Small intestine (tissue), 16 donors: ENCODE measurements around the gene NRAS. TPM values are rescaled to one million over a fixed set of nuclear protein-coding genes. Genes with fewer than 3 reads are reported as not detected.
A peak's percentile ranks its signal among the peaks of the same experiment; 100 is the strongest.

Experiments used
- DNase-seq, 2 donors: peaks; one replicate each; pipeline versions ENCODE4 v3.0.0 to v3.0.0-alpha.2; 2013
- FAIRE-seq: peaks from 2 replicates; lab custom pipeline; 2012; peaks lifted over from hg19 to GRCh38; lab: Jason Lieb, UNC
- H3K27ac ChIP-seq, 3 donors: one replicate each; pipeline ENCODE4 v1.5.1; 2013; ENCODE audit warnings: low read length in 2 of 3, mild to moderate bottlenecking in 2 of 3, control low read depth in 1 of 3, inconsistent platforms in 1 of 3, low read depth in 1 of 3, moderate library complexity in 1 of 3
- H3K27me3 ChIP-seq, 3 donors: one replicate each; pipeline ENCODE4 v1.6.1; 2013; ENCODE audit warnings: low read length in 3 of 3, inconsistent platforms in 1 of 3; ENCODE audit not compliant: control insufficient read depth in 3 of 3, insufficient read depth in 3 of 3
- H3K36me3 ChIP-seq, 3 donors: one replicate each; pipeline ENCODE4 v1.6.1; 2013; ENCODE audit warnings: low read length in 3 of 3, inconsistent platforms in 1 of 3, low read depth in 1 of 3, mild to moderate bottlenecking in 1 of 3, moderate library complexity in 1 of 3; ENCODE audit not compliant: control insufficient read depth in 3 of 3, insufficient read depth in 2 of 3
- H3K4me1 ChIP-seq, 3 donors: one replicate each; pipeline ENCODE4 v1.6.1; 2013; ENCODE audit warnings: low read length in 2 of 3, inconsistent platforms in 1 of 3, low read depth in 1 of 3, mild to moderate bottlenecking in 1 of 3, moderate library complexity in 1 of 3; ENCODE audit not compliant: control insufficient read depth in 3 of 3, insufficient read depth in 2 of 3
- H3K4me3 ChIP-seq, 3 donors: one replicate each; pipeline ENCODE4 v1.5.1; 2013; ENCODE audit warnings: low read length in 3 of 3, control low read depth in 1 of 3, inconsistent platforms in 1 of 3, low read depth in 1 of 3, mild to moderate bottlenecking in 1 of 3, moderate library complexity in 1 of 3
- H3K9me3 ChIP-seq, 2 donors: one replicate each; pipeline ENCODE4 v1.6.1; 2013; ENCODE audit warnings: low read depth in 1 of 2, low read length in 1 of 2; ENCODE audit not compliant: control insufficient read depth in 2 of 2, insufficient read depth in 1 of 2
- WGBS, 3 donors: extraction: QIAGEN DNeasy Blood & Tissue Kit; methylation state at CpG; one replicate each; pipeline ENCODE4 v1.1.7; 2013; 5-methylcytosine and 5-hydroxymethylcytosine counted together
- long read RNA-seq, 10 donors: transcript quantifications; one replicate each; lab custom pipeline, GENCODE V29; 2026
- polyA plus RNA-seq, 4 donors: library from polyadenylated mRNA; stranded (reverse) in 3 of 4; unstranded in 1 of 4; fragments of 200-250 nt in 3 of 4; fragments of 120-200 nt in 1 of 4; gene quantifications; one replicate each; pipeline versions ENCODE4 v1.2.1 to v1.2.3, GENCODE V29; 2013
- donor health status: healthy with polysubstance abuse.
- donor health status: control.
- donor health status: control.
- donor health status: Bipolar disorder and iron deficiency.
- donor health status: healthy.

Gene NRAS
- polyA plus RNA-seq = 10 to 100 TPM; 19.7 to 62.5 (median 21.3) TPM
- long read RNA-seq, donor 1 = 0 reads
- long read RNA-seq, donor 2, full-length matches to known transcripts = 21 of 31 reads
- long read RNA-seq, donor 2, partial matches to known transcripts = 10 of 31 reads
- long read RNA-seq, donor 2, other reads (novel, unspliced or antisense) = 0 of 31 reads
- long read RNA-seq, donor 3, full-length matches to known transcripts = 26 of 26 reads
- long read RNA-seq, donor 3, partial matches to known transcripts = 0 of 26 reads
- long read RNA-seq, donor 3, other reads (novel, unspliced or antisense) = 0 of 26 reads
- long read RNA-seq, donor 4, full-length matches to known transcripts = 4 of 4 reads
- long read RNA-seq, donor 4, partial matches to known transcripts = 0 of 4 reads
- long read RNA-seq, donor 4, other reads (novel, unspliced or antisense) = 0 of 4 reads
- long read RNA-seq, donor 5, full-length matches to known transcripts = 13 of 13 reads
- long read RNA-seq, donor 5, partial matches to known transcripts = 0 of 13 reads
- long read RNA-seq, donor 5, other reads (novel, unspliced or antisense) = 0 of 13 reads
- long read RNA-seq, donor 6, full-length matches to known transcripts = 32 of 32 reads
- long read RNA-seq, donor 6, partial matches to known transcripts = 0 of 32 reads
- long read RNA-seq, donor 6, other reads (novel, unspliced or antisense) = 0 of 32 reads
- long read RNA-seq, donor 7 = 0 reads
- long read RNA-seq, donor 8, full-length matches to known transcripts = 7 of 7 reads
- long read RNA-seq, donor 8, partial matches to known transcripts = 0 of 7 reads
- long read RNA-seq, donor 8, other reads (novel, unspliced or antisense) = 0 of 7 reads
- long read RNA-seq, donor 9, full-length matches to known transcripts = 7 of 22 reads
- long read RNA-seq, donor 9, partial matches to known transcripts = 15 of 22 reads
- long read RNA-seq, donor 9, other reads (novel, unspliced or antisense) = 0 of 22 reads
- long read RNA-seq, donor 10, full-length matches to known transcripts = 45 of 63 reads
- long read RNA-seq, donor 10, partial matches to known transcripts = 18 of 63 reads
- long read RNA-seq, donor 10, other reads (novel, unspliced or antisense) = 0 of 63 reads

DNA sequence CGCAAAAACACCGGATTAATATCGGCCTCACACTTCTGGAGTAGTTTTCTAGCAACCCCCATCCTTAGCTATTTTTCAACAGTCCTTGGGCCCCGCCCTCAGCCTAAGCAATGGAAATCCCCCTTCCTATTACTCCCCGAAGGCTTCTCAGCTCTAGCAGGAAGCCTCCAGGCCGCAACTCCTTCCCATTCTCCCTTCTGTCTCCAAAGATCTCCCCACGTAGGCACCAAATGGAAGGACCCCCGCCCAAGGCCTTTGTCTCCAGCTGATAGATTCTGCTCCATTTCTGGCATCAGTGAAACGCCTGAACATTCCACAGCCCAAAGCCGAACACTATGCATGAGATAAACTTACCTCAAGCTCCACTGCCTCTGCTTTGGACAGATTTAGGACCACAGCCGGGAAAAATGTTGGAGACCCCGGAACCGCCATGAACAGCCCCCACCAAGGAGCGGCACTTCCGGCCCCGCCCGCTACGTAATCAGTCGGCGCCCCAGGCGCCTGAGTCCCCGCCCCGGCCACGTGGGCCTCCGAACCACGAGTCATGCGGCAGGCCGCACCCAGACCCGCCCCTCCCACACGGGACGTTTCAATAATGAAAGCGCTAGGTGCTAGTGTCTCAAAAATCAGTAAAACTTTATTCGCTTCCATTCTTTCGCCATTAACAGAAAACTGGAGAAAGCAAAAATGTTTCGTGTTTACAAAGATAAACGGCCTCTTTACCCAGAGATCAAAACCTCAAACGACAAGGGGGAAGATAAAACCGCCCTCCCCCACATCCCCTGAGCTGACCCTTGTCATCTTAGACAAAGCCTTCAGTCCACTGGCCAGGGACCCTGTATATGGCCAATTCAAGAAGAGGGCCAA is at the start of gene NRAS:
Gene NRAS, minus strand, starts transcription at position 468 of the 867 bp plus-strand sequence. CDS start 611 bp downstream, outside the sequence.
- Histone ChIP-seq H3K4me1 (peaks cover 2 to 30% (median 7%) of the 10 kb centered on the region in 3 donors), H3K4me3 (peak within 1 kb of the TSS; percentile 85 to 94 (median 86)), H3K27ac (peak within 1 kb of the TSS; percentile 84 to 99 (median 97)), H3K36me3 (peaks cover 15 to 24% (median 16%) of the 10 kb centered on the region in 3 donors), H3K27me3 (no peaks in the 10 kb centered on the region), H3K9me3 (no peaks in the 10 kb centered on the region)
- 0 to 1% (median 1%) methylated on average over 38 of the region's 38 CpGs for WGBS, 3 donors
- FAIRE-seq = no peak
- peak; percentile 93 to 98 for DNase-seq

DNA sequence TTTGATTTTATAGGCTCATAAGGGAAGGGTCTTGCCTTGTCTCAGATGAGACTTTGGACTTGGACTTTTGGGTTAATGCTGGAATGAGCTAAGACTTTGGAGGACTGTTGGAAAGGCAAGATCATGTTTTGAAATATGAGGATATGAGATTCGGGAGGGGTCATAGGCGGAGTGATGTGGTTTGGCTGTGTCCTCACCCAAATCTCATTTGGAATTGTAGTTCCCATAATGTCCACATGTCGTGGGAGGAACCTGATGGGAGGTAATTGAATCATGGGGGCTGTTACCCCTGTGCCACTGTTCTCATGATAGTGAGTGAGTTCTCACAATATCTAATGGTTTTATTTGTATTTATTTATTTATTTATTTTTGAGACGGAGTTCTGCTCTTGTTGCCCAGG is 48.1 kb upstream of the NRAS start:
- WGBS, 3 donors = 88 to 95% (median 89%) methylated on average over 4 of the region's 4 CpGs
- Histone ChIP-seq H3K27me3 (no peaks in the 10 kb centered on the region), H3K27ac (no peak overlapping the region), H3K9me3 (peaks cover 0 to 7% of the 10 kb centered on the region in 2 donors), H3K4me1 (no peaks in the 10 kb centered on the region), H3K4me3 (no peak overlapping the region), H3K36me3 (no peaks in the 10 kb centered on the region)
- no peak for FAIRE-seq
- DNase-seq = no peak

DNA sequence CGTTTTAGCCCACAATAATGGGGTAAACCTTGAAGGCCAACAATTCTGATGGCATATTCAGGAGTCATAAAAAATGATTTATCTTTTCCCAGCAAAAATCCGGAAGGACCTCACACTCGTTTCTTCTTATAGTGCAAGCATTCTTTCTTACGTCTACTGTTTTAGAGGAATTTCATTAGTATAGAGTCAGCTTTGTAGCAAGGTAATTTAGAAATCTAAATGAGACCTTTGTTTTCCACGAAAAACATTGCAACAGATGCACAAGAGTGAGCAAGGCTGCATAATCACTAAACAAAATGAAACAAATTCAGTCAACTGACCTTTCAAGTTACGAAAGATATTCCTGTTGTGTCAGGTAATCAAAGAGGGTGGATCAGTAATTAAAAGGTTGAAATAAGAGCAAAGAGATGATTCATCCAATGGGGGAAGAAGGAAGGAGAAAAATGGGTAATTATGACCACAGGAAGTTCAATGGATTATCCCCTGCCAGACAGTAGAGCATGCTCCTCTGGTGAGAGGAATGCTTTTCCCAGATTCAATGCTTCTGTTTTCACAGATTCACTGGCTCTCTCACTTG is 41.8 kb upstream of the NRAS start:
- Histone ChIP-seq H3K27ac (peak overlapping the region; percentile 97 to 100 (median 98)), H3K36me3 (peaks cover 0 to 2% (median 0%) of the 10 kb centered on the region in 3 donors), H3K4me1 (peaks cover 2 to 24% (median 17%) of the 10 kb centered on the region in 3 donors), H3K9me3 (no peaks in the 10 kb centered on the region), H3K4me3 (peak overlapping the region in 2 of 3 donors; percentile 94 to 100), H3K27me3 (no peaks in the 10 kb centered on the region)
- WGBS, 3 donors = 6 to 24% (median 14%) methylated on average over 6 of the region's 6 CpGs
- DNase-seq = peak in 1 of 2 donors; percentile 70
- FAIRE-seq = no peak

DNA sequence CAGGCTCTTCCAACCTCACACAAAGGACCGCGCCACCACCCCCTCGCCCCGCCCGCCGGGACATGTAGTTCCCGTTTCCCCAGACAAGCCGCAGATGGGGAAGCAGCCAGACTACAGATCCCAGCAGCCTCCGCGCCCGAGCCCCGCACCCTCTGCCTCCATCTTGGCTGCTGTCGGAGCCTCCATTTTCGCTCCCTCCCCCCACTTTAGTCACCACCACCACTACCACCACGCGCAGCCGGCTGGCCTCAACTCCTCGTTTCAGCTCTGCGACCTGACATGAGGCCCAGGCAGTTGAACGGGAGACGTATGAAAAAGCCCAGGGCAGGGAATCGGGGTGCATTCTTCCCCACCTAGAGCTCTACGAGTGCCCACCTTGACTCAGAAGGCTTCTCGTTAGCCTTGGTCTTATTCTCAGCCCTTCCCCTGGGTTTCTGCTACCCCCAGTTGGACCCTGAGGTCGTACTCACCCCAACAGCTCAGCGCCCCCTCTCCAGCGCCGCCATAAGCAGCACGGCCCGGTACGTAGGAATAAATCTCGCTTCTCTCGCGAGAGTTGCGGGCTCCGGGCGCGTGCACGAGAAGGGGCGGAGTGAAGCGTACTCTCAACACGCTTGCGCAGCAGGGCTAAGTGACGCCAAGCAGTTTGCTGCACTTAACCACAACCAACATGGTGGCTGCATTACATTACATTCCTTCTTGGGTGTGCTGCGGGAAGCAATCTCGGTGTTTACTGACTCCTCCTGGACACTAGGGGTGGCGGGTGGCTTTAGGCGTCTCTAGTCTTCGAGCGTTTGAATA is 41.1 kb upstream of the NRAS start, which contains the start of gene CSDE1:
Gene CSDE1, minus strand, starts transcription at position 530 of the 801 bp plus-strand sequence. CDS start 18,094 bp downstream, outside the sequence.
- Histone ChIP-seq H3K36me3 (peaks cover 0 to 2% (median 0%) of the 10 kb centered on the region in 3 donors), H3K9me3 (no peaks in the 10 kb centered on the region), H3K27me3 (no peaks in the 10 kb centered on the region), H3K27ac (peak within 1 kb of the TSS; percentile 97 to 100 (median 98)), H3K4me3 (peak within 1 kb of the TSS; percentile 94 to 100 (median 95)), H3K4me1 (peaks cover 4 to 24% (median 18%) of the 10 kb centered on the region in 3 donors)
- no peak for FAIRE-seq
- DNase-seq = peak; percentile 99
- WGBS, 3 donors = 0 to 1% (median 0%) methylated on average over 47 to 50 of the region's 50 CpGs

DNA sequence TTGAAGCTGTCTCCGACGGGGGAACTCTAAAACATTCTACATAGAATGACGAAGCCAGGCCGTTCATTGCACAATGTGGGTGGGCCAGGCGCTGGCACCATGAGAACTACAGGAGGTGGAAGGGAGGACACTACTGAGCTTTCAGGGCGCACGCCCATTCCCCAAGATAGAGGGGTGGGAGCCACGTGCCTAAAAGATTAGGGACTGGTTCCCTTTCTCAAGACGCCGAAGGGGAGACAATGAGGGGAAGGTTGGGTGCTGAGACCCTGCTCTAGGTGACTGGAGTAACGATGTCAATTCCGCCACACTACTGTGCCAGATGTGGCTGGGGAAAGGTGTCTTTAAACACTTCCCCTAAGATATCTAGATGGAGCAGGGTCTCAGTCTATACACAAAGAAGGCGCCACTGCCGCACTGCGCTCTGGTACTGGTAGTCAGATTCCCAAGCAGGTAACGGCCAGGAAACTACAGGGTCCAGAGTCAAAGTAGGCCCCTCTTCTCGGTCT is 40.4 kb upstream of the NRAS start:
- peak; percentile 25 to 60 for DNase-seq
- no peaks in the 10 kb centered on the region for H3K27me3 ChIP-seq
- 0 to 1% (median 1%) methylated on average over 16 to 17 of the region's 17 CpGs for WGBS, 3 donors
- no peaks in the 10 kb centered on the region for H3K9me3 ChIP-seq
- peaks cover 0 to 2% (median 0%) of the 10 kb centered on the region in 3 donors for H3K36me3 ChIP-seq
- H3K4me1 ChIP-seq = peaks cover 4 to 25% (median 24%) of the 10 kb centered on the region in 3 donors
- peak overlapping the region in 2 of 3 donors; percentile 98 to 100 for H3K27ac ChIP-seq
- peak overlapping the region; percentile 94 to 100 (median 95) for H3K4me3 ChIP-seq
- FAIRE-seq = no peak

DNA sequence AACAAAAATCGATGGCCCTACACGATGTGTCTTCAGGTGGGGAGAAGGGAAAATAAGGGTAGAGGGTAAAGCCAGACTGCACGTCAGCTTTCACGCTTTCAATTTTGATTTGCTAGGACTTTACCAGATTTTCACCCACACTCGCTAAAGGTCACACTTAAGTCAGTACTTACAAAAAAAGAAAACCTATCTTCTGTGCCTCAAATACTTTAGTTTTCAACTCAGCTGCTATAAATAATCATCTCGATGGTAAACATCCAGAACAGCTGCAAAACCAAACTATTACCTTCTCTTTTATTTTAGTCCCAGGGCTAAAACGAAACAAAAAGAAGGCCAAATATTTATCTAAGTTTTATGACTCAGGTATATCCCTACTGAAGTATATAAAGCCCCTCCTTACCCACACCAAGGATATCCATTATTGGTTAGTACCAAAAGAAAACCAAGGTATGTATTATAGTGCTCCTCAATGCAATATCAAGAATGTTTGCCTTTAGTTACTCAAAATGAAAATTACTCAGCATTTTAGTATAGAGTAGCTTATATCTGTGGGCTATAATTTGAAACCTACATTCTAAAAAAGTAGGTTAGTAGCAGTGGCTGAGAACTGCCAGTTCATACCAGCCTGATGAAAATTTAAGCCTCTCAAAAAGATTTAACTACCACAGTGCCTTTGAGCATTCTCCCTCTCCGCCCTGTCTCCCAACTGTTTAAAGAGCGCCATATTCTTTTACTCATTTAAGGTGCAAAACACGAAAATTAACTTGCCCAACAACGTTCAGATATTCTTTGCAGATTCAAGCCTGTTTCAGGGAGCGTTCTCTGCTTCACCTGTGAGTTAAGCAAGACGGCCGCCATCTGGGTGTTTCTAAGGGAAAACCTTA is 39.7 kb upstream of the NRAS start:
- peak overlapping the region; percentile 94 to 100 (median 95) for H3K4me3 ChIP-seq
- FAIRE-seq (no peak), DNase-seq (peak; percentile 31)
- H3K27me3 ChIP-seq = no peaks in the 10 kb centered on the region
- peak overlapping the region in 2 of 3 donors; percentile 98 to 100 for H3K27ac ChIP-seq
- no peaks in the 10 kb centered on the region for H3K9me3 ChIP-seq
- 6 to 17% (median 11%) methylated on average over 14 of the region's 14 CpGs for WGBS, 3 donors
- H3K4me1 ChIP-seq = peaks cover 4 to 30% (median 29%) of the 10 kb centered on the region in 3 donors
- H3K36me3 ChIP-seq = peaks cover 0 to 2% (median 0%) of the 10 kb centered on the region in 3 donors
